ENCODE results near the gene CFAP52.
"Not testable (repeated sequence)": the region's sequence is repeated elsewhere in the genome, so short reads cannot be mapped to it uniquely, and the experiment has no call there.

CFAP52 gene

GRCh38 chr17:9576521-9577372, at the start of gene CFAP52:
CFAP52 (plus strand) TSS chr17:9576642; CDS start chr17:9576696, 54 bp downstream.
- DNase-seq (ENCODE audit: low read depth in 2 of 2): no peak

GRCh38 chr17:9527788-9528187, 48.7 kb upstream of the CFAP52 start:
- DNase-seq (ENCODE audit: low read depth in 2 of 2): no peak

GRCh38 chr17:9529033-9529700, 47.3 kb upstream of the CFAP52 start:
- DNase-seq (ENCODE audit: low read depth in 2 of 2): no peak

- DNase-seq (ENCODE audit: low read depth in 2 of 2): no peak
Observed at GRCh38 chr17:9531034-9531433, 45.4 kb upstream of the CFAP52 start.

GRCh38 chr17:9532715-9533114, 43.7 kb upstream of the CFAP52 start:
- no peak for DNase-seq (ENCODE audit: low read depth in 2 of 2)

GRCh38 chr17:9533441-9533840, 43.0 kb upstream of the CFAP52 start:
- no peak for DNase-seq (ENCODE audit: low read depth in 2 of 2)

GRCh38 chr17:9536061-9536460, 40.4 kb upstream of the CFAP52 start:
- DNase-seq (ENCODE audit: low read depth in 2 of 2): no peak

GRCh38 chr17:9537177-9537776, 39.2 kb upstream of the CFAP52 start:
- DNase-seq (ENCODE audit: low read depth in 2 of 2): no peak

GRCh38 chr17:9538626-9539025, 37.8 kb upstream of the CFAP52 start:
- DNase-seq (ENCODE audit: low read depth in 2 of 2): no peak

- no peak for DNase-seq (ENCODE audit: low read depth in 2 of 2)
Observed at GRCh38 chr17:9541718-9542117, 34.7 kb upstream of the CFAP52 start.

GRCh38 chr17:9544221-9544620, 32.2 kb upstream of the CFAP52 start:
- DNase-seq (ENCODE audit: low read depth in 2 of 2): no peak

GRCh38 chr17:9549215-9549614, 27.2 kb upstream of the CFAP52 start:
- no peak for DNase-seq (ENCODE audit: low read depth in 2 of 2)

- DNase-seq (ENCODE audit: low read depth in 2 of 2): no peak
Observed at GRCh38 chr17:9553181-9553580, 23.3 kb upstream of the CFAP52 start.

GRCh38 chr17:9553596-9553995, 22.8 kb upstream of the CFAP52 start:
- DNase-seq (ENCODE audit: low read depth in 2 of 2): no peak

- DNase-seq (ENCODE audit: low read depth in 2 of 2): not testable (repeated sequence)
Observed at GRCh38 chr17:9554715-9555114, 21.7 kb upstream of the CFAP52 start.

GRCh38 chr17:9557161-9557755, 19.2 kb upstream of the CFAP52 start:
- no peak for DNase-seq (ENCODE audit: low read depth in 2 of 2)

- DNase-seq (ENCODE audit: low read depth in 2 of 2): peak; percentile 57 to 72
Observed at GRCh38 chr17:9557857-9558256, 18.6 kb upstream of the CFAP52 start.

- no peak for DNase-seq (ENCODE audit: low read depth in 2 of 2)
Observed at GRCh38 chr17:9564104-9564503, 12.3 kb upstream of the CFAP52 start.

GRCh38 chr17:9566067-9566466, 10.4 kb upstream of the CFAP52 start:
- DNase-seq (ENCODE audit: low read depth in 2 of 2): no peak

- not testable (repeated sequence) for DNase-seq (ENCODE audit: low read depth in 2 of 2)
Observed at GRCh38 chr17:9566739-9567138, 9.7 kb upstream of the CFAP52 start.

GRCh38 chr17:9568004-9568403, 8.4 kb upstream of the CFAP52 start:
- DNase-seq (ENCODE audit: low read depth in 2 of 2): no peak

GRCh38 chr17:9568957-9569588, 7.4 kb upstream of the CFAP52 start:
- no peak for DNase-seq (ENCODE audit: low read depth in 2 of 2)
